AG10803 (cell line): ENCODE results near the gene RING1.

Source experiments
- DNase-seq: peaks from one replicate; pipeline ENCODE4 v3.0.0; 2010; ENCODE audit warnings: low read depth
- H3K4me3 ChIP-seq: 2 replicates; pipeline ENCODE4 v1.5.1; 2011; ENCODE audit warnings: mild to moderate bottlenecking, low read length, control low read depth
- CTCF ChIP-seq: conservative IDR thresholded peaks from 2 replicates; pipeline ENCODE4 v1.5.1; 2011; ENCODE audit warnings: mild to moderate bottlenecking, low read length, control low read depth, inconsistent platforms

The RING1 gene

GRCh38 chr6:33204415-33205190, 3.7 kb upstream of the RING1 start, which contains the start of gene HSD17B8:
HSD17B8 (plus strand) TSS chr6:33204655; CDS start chr6:33204669, 14 bp downstream.
- peak within 1 kb of the TSS; percentile 77 for H3K4me3 ChIP-seq
- TF ChIP-seq CTCF, result no peak
- DNase-seq, result peak; percentile 86

- 0 out of 2 replicates have a peak, but pooled peaks have one; percentile 2 for TF ChIP-seq CTCF
- DNase-seq, result peak; percentile 27
Observed at GRCh38 chr6:33205191-33206026, 2.9 kb upstream of the RING1 start.

GRCh38 chr6:33206027-33206863, 2.1 kb upstream of the RING1 start:
- H3K4me3 ChIP-seq, result no peak overlapping the region
- peak; percentile 52 for DNase-seq
- TF ChIP-seq CTCF, result no peak

More at GRCh38 chr6:33205191-33206026, 2.9 kb upstream of the RING1 start:
- peak overlapping the region; percentile 77 for H3K4me3 ChIP-seq

GRCh38 chr6:33206864-33207551, 1.3 kb upstream of the RING1 start:
- DNase-seq, result peak; percentile 61
- no peak for TF ChIP-seq CTCF
- H3K4me3 ChIP-seq, result peak overlapping the region; percentile 89

- no peak for TF ChIP-seq CTCF
- peak; percentile 53 for DNase-seq
- H3K4me3 ChIP-seq, result peak overlapping the region; percentile 89
Observed at GRCh38 chr6:33207552-33208090, 679 bp upstream of the RING1 start.

- no peak overlapping the region for H3K4me3 ChIP-seq
- TF ChIP-seq CTCF, result no peak
- DNase-seq, result no peak
Observed at GRCh38 chr6:33209856-33210255, 1.6 kb downstream of the RING1 start.
